B cell (primary cell): ENCODE measurements around the gene EPDR1. TPM values are rescaled to one million over a fixed set of nuclear protein-coding genes. Genes with fewer than 3 reads are reported as not detected.

Experiments
- ATAC-seq: fragments of 200-7000 bp; cut with Tn5 transposase; one replicate; pipeline ENCODE4 v1.10.0; 2021; ENCODE audit warnings: low read depth, mild to moderate bottlenecking, moderate number of reproducible peaks, moderate library complexity
- CTCF ChIA-PET: fragments of 350-600 bp; sonication (Branson Sonifier 250); formaldehyde crosslinking; loops from one replicate; lab custom pipeline; 2021; ENCODE audit warnings: antibody characterized with exemption, inconsistent platforms; lab: Charles Lee
- POLR2A ChIA-PET: fragments of 350-600 bp; sonication (Branson Sonifier 250); formaldehyde crosslinking; loops from one replicate; lab custom pipeline; 2021; ENCODE audit warnings: antibody characterized with exemption; lab: Charles Lee
- DNase-seq: peaks from one replicate; pipeline ENCODE4 v3.0.0; 2013
- H2AFZ ChIP-seq: 2 replicates; pipeline ENCODE4 v1.6.1; 2012; ENCODE audit warnings: mild to moderate bottlenecking, low read depth, low read length; ENCODE audit not compliant: insufficient read depth, poor library complexity, severe bottlenecking
- H3K27ac ChIP-seq, 2 donors: 1 replicate in 1 of 2; 2 replicates in 1 of 2; pipeline ENCODE4 v1.5.1; 2012 to 2013; ENCODE audit warnings: low read length in 2 of 2, mild to moderate bottlenecking in 2 of 2, moderate library complexity in 1 of 2
- H3K27me3 ChIP-seq, 4 experiments: fragments of 200-600 bp in 1 of 4; sonication (generic) in 1 of 4; replicated peaks in 1 of 4; 1 replicate in 2 of 4; 2 replicates in 2 of 4; pipeline versions ENCODE4 v1.6.1 to v1.7.0; 2013 to 2016; ENCODE audit warnings: low read length in 3 of 4, mild to moderate bottlenecking in 2 of 4, mixed read lengths in 1 of 4, moderate library complexity in 1 of 4; ENCODE audit not compliant: insufficient read depth in 4 of 4, control insufficient read depth in 3 of 4; ENCODE audit errors: control extremely low read depth in 1 of 4
- H3K36me3 ChIP-seq, 2 experiments: replicated peaks in 1 of 2; 1 replicate in 1 of 2; 2 replicates in 1 of 2; pipeline versions ENCODE4 v1.6.1 to v1.7.1; 2013; ENCODE audit warnings: low read length in 1 of 2; ENCODE audit not compliant: insufficient read depth in 2 of 2, control insufficient read depth in 1 of 2; ENCODE audit errors: control extremely low read depth in 1 of 2, extremely low read depth in 1 of 2
- H3K4me1 ChIP-seq, 2 donors: fragments of 200-600 bp in 1 of 2; sonication (generic) in 1 of 2; 1 replicate in 1 of 2; 2 replicates in 1 of 2; pipeline versions ENCODE4 v1.5.1 to v1.6.1; 2013 to 2017; ENCODE audit warnings: low read length in 2 of 2; ENCODE audit not compliant: control insufficient read depth in 2 of 2, insufficient read depth in 2 of 2
- H3K4me2 ChIP-seq: replicated peaks from 2 replicates; pipeline ENCODE3; 2012; ENCODE audit warnings: mild to moderate bottlenecking, low read depth, low read length; ENCODE audit not compliant: poor library complexity, severe bottlenecking
- H3K4me3 ChIP-seq, 5 experiments: fragments of 200-600 bp in 1 of 5; sonication (generic) in 1 of 5; 1 replicate in 3 of 5; 2 replicates in 2 of 5; pipeline versions ENCODE4 v1.5.1 to v1.7.0; 2011 to 2016; ENCODE audit warnings: low read length in 4 of 5, mild to moderate bottlenecking in 4 of 5, low read depth in 2 of 5, control low read depth in 1 of 5, moderate library complexity in 1 of 5; ENCODE audit not compliant: insufficient read depth in 1 of 5; ENCODE audit errors: control extremely low read depth in 1 of 5, extremely low read depth in 1 of 5
- H3K79me2 ChIP-seq: fragments of 200-600 bp; sonication (generic); one replicate; pipeline ENCODE4 v1.6.0; 2016; ENCODE audit warnings: low read length; ENCODE audit not compliant: control insufficient read depth, insufficient read depth
- H3K9ac ChIP-seq: fragments of 200-600 bp; sonication (generic); 2 replicates; pipeline ENCODE4 v1.6.1; 2017; ENCODE audit warnings: mild to moderate bottlenecking, low read length, moderate library complexity
- H3K9me3 ChIP-seq, 3 donors: one replicate each; pipeline versions ENCODE4 v1.6.1 to v1.7.1; 2013; ENCODE audit warnings: low read length in 2 of 3; ENCODE audit not compliant: control insufficient read depth in 2 of 3, insufficient read depth in 1 of 3; ENCODE audit errors: control extremely low read depth in 1 of 3
- H4K20me1 ChIP-seq: 2 replicates; pipeline ENCODE4 v1.6.0; 2012; ENCODE audit warnings: mild to moderate bottlenecking, low read length; ENCODE audit not compliant: insufficient read depth, control insufficient read depth, poor library complexity, severe bottlenecking
- H3K27ac Mint-ChIP-seq: one replicate; pipeline ENCODE4 v1.8.0; 2021; ENCODE audit warnings: mixed read lengths
- H3K27me3 Mint-ChIP-seq: one replicate; pipeline ENCODE4 v1.8.0; 2021; ENCODE audit warnings: mixed read lengths
- H3K4me1 Mint-ChIP-seq: one replicate; pipeline ENCODE4 v1.8.0; 2021; ENCODE audit warnings: mixed read lengths
- H3K4me3 Mint-ChIP-seq: one replicate; pipeline ENCODE4 v1.8.0; 2021; ENCODE audit warnings: mixed read lengths
- H3K9me3 Mint-ChIP-seq: one replicate; pipeline ENCODE4 v1.8.0; 2022; ENCODE audit warnings: mixed read lengths; ENCODE audit not compliant: insufficient read depth
- CTCF ChIP-seq: fragments of 200-600 bp; IDR thresholded peaks from one replicate; pipeline ENCODE4 v1.8.0; 2022; ENCODE audit warnings: antibody characterized with exemption, mild to moderate bottlenecking
- EZH2 ChIP-seq: IDR thresholded peaks from 2 replicates; pipeline ENCODE4 v1.6.1; 2012; ENCODE audit warnings: borderline replicate concordance, low read depth, mild to moderate bottlenecking, moderate library complexity, low read length; ENCODE audit not compliant: insufficient read depth, poor library complexity, severe bottlenecking
- WGBS: methylation state at CpG from one replicate; pipeline ENCODE4 v1.1.5; 2013; ENCODE audit warnings: missing lambda C conversion rate; ENCODE audit not compliant: insufficient coverage; 5-methylcytosine and 5-hydroxymethylcytosine counted together
- intact Hi-C: fragments of 100-400 bp; cut with micrococcal nuclease; formaldehyde crosslinking; loops from one replicate; pipeline ENCODE4 v1.10.0; 2022
- polyA plus RNA-seq: library from polyadenylated mRNA; depleted of rRNA; stranded (reverse); fragments of >200 nt; gene quantifications from 2 replicates; pipeline ENCODE4 v1.2.3, GENCODE V29; 2012
- total RNA-seq, 2 donors: library from RNA; stranded (reverse); fragments of 120-200 nt in 1 of 2; gene quantifications; 1 replicate in 1 of 2; 2 replicates in 1 of 2; pipeline versions ENCODE4 v1.2.3 to v1.2.4, GENCODE V29; 2013 to 2022

The EPDR1 gene
- total and polyA plus RNA-seq, 2 donors (not counting 1 experiment from before 2014, with no cell fraction given): not detected

- intact Hi-C loops: no loop called here
- TF ChIP-seq CTCF: no peak
- TF ChIP-seq EZH2: no peak
- POLR2A ChIA-PET: no interaction called here
- Histone ChIP-seq H3K4me1 (no peaks in the 10 kb centered on the region), H3K9ac (no peak overlapping the region), H3K27ac (no peak overlapping the region), H3K79me2 (no peaks in the 10 kb centered on the region), H3K4me2 (no peak overlapping the region), H4K20me1 (no peaks in the 10 kb centered on the region), H3K36me3 (no peaks in the 10 kb centered on the region), H2AFZ (no peak overlapping the region), H3K27me3 (no peaks in the 10 kb centered on the region), H3K4me3 (no peak overlapping the region), H3K9me3 (peaks cover 0 to 6% (median 0%) of the 10 kb centered on the region in 3 donors)
- Mint-ChIP-seq H3K4me3 (no peak overlapping the region), H3K27me3 (peaks cover 3% of the 10 kb centered on the region), H3K9me3 (peaks cover 2% of the 10 kb centered on the region), H3K4me1 (no peaks in the 10 kb centered on the region), H3K27ac (no peak overlapping the region)
- DNase-seq: no peak
- CTCF ChIA-PET: interaction anchor here (1.3 kb wide), 1 partner anchor 13 kb away, joined by 4 read pairs; no protein-coding TSS in a partner anchor
- no peak for ATAC-seq
- WGBS: 91% methylated on average over 3 of the region's 5 CpGs
Measured at GRCh38 chr7:37930226-37930948, 9.9 kb downstream of the EPDR1 start.

- ATAC-seq (no peak), DNase-seq (no peak)
- no CpG with 5 or more reads among the region's 2 CpGs for WGBS
- no peaks in the 10 kb centered on the region for H3K27me3 ChIP-seq
- intact Hi-C loops: no loop called here
- peaks cover 0 to 4% (median 0%) of the 10 kb centered on the region in 3 donors for H3K9me3 ChIP-seq
- CTCF ChIA-PET: no interaction called here
- peaks cover 4% of the 10 kb centered on the region for H3K27me3 Mint-ChIP-seq
- no peak overlapping the region for H3K4me3 Mint-ChIP-seq
- H3K4me1 ChIP-seq: no peaks in the 10 kb centered on the region
- H3K9ac ChIP-seq: no peak overlapping the region
- TF ChIP-seq CTCF: no peak
- TF ChIP-seq EZH2: no peak
- H3K4me2 ChIP-seq: no peak overlapping the region
- peaks cover 3% of the 10 kb centered on the region for H3K9me3 Mint-ChIP-seq
- no peak overlapping the region for H3K27ac Mint-ChIP-seq
- no peaks in the 10 kb centered on the region for H3K36me3 ChIP-seq
- H3K79me2 ChIP-seq: no peaks in the 10 kb centered on the region
- POLR2A ChIA-PET: no interaction called here
- H2AFZ ChIP-seq: no peak overlapping the region
- H3K4me1 Mint-ChIP-seq: no peaks in the 10 kb centered on the region
- H4K20me1 ChIP-seq: no peaks in the 10 kb centered on the region
- H3K27ac ChIP-seq: no peak overlapping the region
- no peak overlapping the region for H3K4me3 ChIP-seq
Measured at GRCh38 chr7:37932543-37932942, 12.1 kb downstream of the EPDR1 start.
